CD14-positive monocyte (primary cell): ENCODE data around the gene SNX30. TPM values are rescaled to one million over a fixed set of nuclear protein-coding genes. Genes with fewer than 3 reads are reported as not detected.

Experiments used
- DNase-seq, 3 donors: peaks; one replicate each; pipeline ENCODE4 v3.0.0-alpha.2; 2011 to 2022
- H2AFZ ChIP-seq: 2 replicates; pipeline ENCODE4 v1.6.0; 2012; ENCODE audit warnings: mild to moderate bottlenecking, low read depth, low read length, inconsistent platforms; ENCODE audit not compliant: insufficient read depth, poor library complexity, severe bottlenecking
- H3K27ac ChIP-seq, 2 donors: 1 replicate in 1 of 2; 2 replicates in 1 of 2; pipeline ENCODE4 v1.5.1; 2012 to 2013; ENCODE audit warnings: low read length in 2 of 2, control low read depth in 1 of 2, inconsistent platforms in 1 of 2, low read depth in 1 of 2, mild to moderate bottlenecking in 1 of 2
- H3K27me3 ChIP-seq, 2 donors: one replicate each; pipeline versions ENCODE4 v1.6.0 to v1.6.1; 2011 to 2013; ENCODE audit warnings: low read length in 2 of 2; ENCODE audit not compliant: control insufficient read depth in 2 of 2, insufficient read depth in 2 of 2
- H3K36me3 ChIP-seq, 2 donors: replicated peaks in 1 of 2; 1 replicate in 1 of 2; 2 replicates in 1 of 2; pipeline versions ENCODE4 v1.5.1 to v1.6.1; 2012 to 2013; ENCODE audit warnings: low read length in 2 of 2, control low read depth in 1 of 2, inconsistent platforms in 1 of 2, mild to moderate bottlenecking in 1 of 2; ENCODE audit not compliant: insufficient read depth in 2 of 2, control insufficient read depth in 1 of 2
- H3K4me1 ChIP-seq, 2 donors: 1 replicate in 1 of 2; 2 replicates in 1 of 2; pipeline versions ENCODE4 v1.5.1 to v1.6.1; 2012 to 2013; ENCODE audit warnings: low read length in 2 of 2, control low read depth in 1 of 2, inconsistent platforms in 1 of 2, mild to moderate bottlenecking in 1 of 2, moderate library complexity in 1 of 2; ENCODE audit not compliant: insufficient read depth in 2 of 2, control insufficient read depth in 1 of 2
- H3K4me2 ChIP-seq: replicated peaks from 2 replicates; pipeline ENCODE3; 2012; ENCODE audit warnings: low read length, moderate library complexity, mild to moderate bottlenecking; ENCODE audit not compliant: poor library complexity, severe bottlenecking; ENCODE audit errors: extremely low read depth
- H3K4me3 ChIP-seq, 3 experiments: fragments of 200-600 bp in 1 of 3; sonication (generic) in 1 of 3; replicated peaks in 1 of 3; 1 replicate in 2 of 3; 2 replicates in 1 of 3; pipeline ENCODE4 v1.5.1; 2011 to 2013; ENCODE audit warnings: low read length in 3 of 3, mild to moderate bottlenecking in 3 of 3, control low read depth in 2 of 3, low read depth in 2 of 3, inconsistent platforms in 1 of 3, moderate library complexity in 1 of 3
- H3K79me2 ChIP-seq: 2 replicates; pipeline ENCODE4 v1.6.0; 2012; ENCODE audit warnings: mild to moderate bottlenecking, control low read depth, inconsistent platforms, low read length, moderate library complexity; ENCODE audit not compliant: insufficient read depth
- H3K9ac ChIP-seq: 2 replicates; pipeline ENCODE4 v1.6.0; 2017; ENCODE audit warnings: low read length, mild to moderate bottlenecking; ENCODE audit not compliant: insufficient read depth, poor library complexity, severe bottlenecking
- H3K9me3 ChIP-seq, 2 donors: replicated peaks in 1 of 2; 1 replicate in 1 of 2; 2 replicates in 1 of 2; pipeline versions ENCODE4 v1.5.1 to v1.6.1; 2012 to 2013; ENCODE audit warnings: low read length in 2 of 2, control low read depth in 1 of 2; ENCODE audit not compliant: control insufficient read depth in 1 of 2, insufficient read depth in 1 of 2
- H4K20me1 ChIP-seq: 2 replicates; pipeline ENCODE4 v1.6.0; 2012; ENCODE audit warnings: mild to moderate bottlenecking, low read length, control low read depth, moderate library complexity; ENCODE audit not compliant: insufficient read depth
- H3K27ac Mint-ChIP-seq, 7 donors: one replicate each; pipeline ENCODE4 v1.8.0; 2020; ENCODE audit warnings: mild to moderate bottlenecking in 7 of 7, mixed read lengths in 7 of 7, moderate library complexity in 6 of 7, inconsistent platforms in 2 of 7
- H3K27me3 Mint-ChIP-seq, 3 donors: one replicate each; pipeline ENCODE4 v1.8.0; 2021 to 2022; ENCODE audit warnings: low read depth in 3 of 3, mild to moderate bottlenecking in 3 of 3, mixed read lengths in 3 of 3, moderate library complexity in 3 of 3, inconsistent platforms in 1 of 3
- H3K36me3 Mint-ChIP-seq, 2 donors: one replicate each; pipeline ENCODE4 v1.8.0; 2020; ENCODE audit warnings: mixed read lengths in 2 of 2, inconsistent platforms in 1 of 2, mild to moderate bottlenecking in 1 of 2
- H3K4me1 Mint-ChIP-seq: one replicate; pipeline ENCODE4 v1.8.0; 2020; ENCODE audit warnings: mild to moderate bottlenecking, mixed read lengths
- H3K4me3 Mint-ChIP-seq, 2 donors: one replicate each; pipeline ENCODE4 v1.8.0; 2020; ENCODE audit warnings: mild to moderate bottlenecking in 2 of 2, mixed read lengths in 2 of 2, moderate library complexity in 1 of 2
- H3K9me3 Mint-ChIP-seq, 7 donors: one replicate each; pipeline ENCODE4 v1.8.0; 2020 to 2022; ENCODE audit warnings: mixed read lengths in 7 of 7, mild to moderate bottlenecking in 6 of 7, moderate library complexity in 6 of 7, inconsistent platforms in 2 of 7
- WGBS: methylation state at CpG from one replicate; pipeline ENCODE4 v1.1.5; 2013; ENCODE audit warnings: missing lambda C conversion rate; ENCODE audit not compliant: insufficient coverage; 5-methylcytosine and 5-hydroxymethylcytosine counted together
- intact Hi-C, 2 donors: fragments of 100-400 bp; cut with micrococcal nuclease; formaldehyde crosslinking; loops; one replicate each; pipeline versions ENCODE4 v1.15.0 to v1.15.1; 2023
- polyA plus RNA-seq, 3 donors: library from polyadenylated mRNA; depleted of rRNA in 1 of 3; unstranded in 2 of 3; stranded (reverse) in 1 of 3; fragments of 300-500 nt in 2 of 3; fragments of >200 nt in 1 of 3; fragmentation: Illumina TruSeq in 2 of 3; gene quantifications; 1 replicate in 2 of 3; 2 replicates in 1 of 3; pipeline ENCODE4 v1.2.3, GENCODE V29; 2012 to 2021
- TF ChIP-seq, protein P1 (sequence below): fragments of 200-600 bp; IDR thresholded peaks from one replicate; pipeline ENCODE4 v1.8.0; 2022; ENCODE audit warnings: antibody characterized with exemption, mild to moderate bottlenecking

SNX30 gene
- polyA plus RNA-seq, 3 donors: 10.3 to 31.3 (median 10.4) TPM

DNA sequence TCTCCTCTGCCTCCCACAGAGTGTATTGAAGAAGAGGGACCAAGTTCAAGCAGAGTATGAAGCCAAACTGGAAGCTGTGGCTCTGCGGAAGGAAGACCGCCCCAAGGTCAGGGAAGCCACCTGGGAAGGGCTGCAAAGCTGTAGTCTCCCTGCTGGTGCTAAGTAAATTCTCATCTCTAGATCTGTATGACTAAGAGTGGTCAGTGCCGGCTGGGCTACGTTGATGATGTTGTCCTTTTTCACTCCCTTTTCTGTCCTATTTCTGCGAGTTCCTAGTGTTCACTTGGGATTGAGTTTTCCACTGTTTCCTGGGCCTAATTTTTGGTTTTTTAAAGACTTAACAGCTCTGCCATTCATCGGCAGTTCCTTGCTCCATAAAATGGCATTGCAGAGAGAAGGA lies 100.3 kb downstream of the SNX30 start:
- H3K9me3 Mint-ChIP-seq: peaks cover 0 to 1% (median 0%) of the 10 kb centered on the region in 7 donors
- H3K36me3 ChIP-seq: peaks cover 8 to 55% of the 10 kb centered on the region in 2 donors
- no peak overlapping the region for H2AFZ ChIP-seq
- H3K36me3 Mint-ChIP-seq: peaks cover 57 to 65% of the 10 kb centered on the region in 2 donors
- no peaks in the 10 kb centered on the region for H3K9me3 ChIP-seq
- H3K4me3 Mint-ChIP-seq: no peak overlapping the region
- WGBS: 94% methylated on average over 6 of the region's 6 CpGs
- peaks cover 44% of the 10 kb centered on the region for H3K79me2 ChIP-seq
- H3K4me1 Mint-ChIP-seq: peaks cover 77% of the 10 kb centered on the region
- intact Hi-C loops: no loop called here
- no peak overlapping the region for H3K27ac Mint-ChIP-seq
- no peak overlapping the region for H3K9ac ChIP-seq
- H3K4me3 ChIP-seq: no peak overlapping the region
- H3K4me2 ChIP-seq: no peak overlapping the region
- H3K27me3 ChIP-seq: no peaks in the 10 kb centered on the region
- DNase-seq: no peak
- no peaks in the 10 kb centered on the region for H4K20me1 ChIP-seq
- TF ChIP-seq, protein P1, sequence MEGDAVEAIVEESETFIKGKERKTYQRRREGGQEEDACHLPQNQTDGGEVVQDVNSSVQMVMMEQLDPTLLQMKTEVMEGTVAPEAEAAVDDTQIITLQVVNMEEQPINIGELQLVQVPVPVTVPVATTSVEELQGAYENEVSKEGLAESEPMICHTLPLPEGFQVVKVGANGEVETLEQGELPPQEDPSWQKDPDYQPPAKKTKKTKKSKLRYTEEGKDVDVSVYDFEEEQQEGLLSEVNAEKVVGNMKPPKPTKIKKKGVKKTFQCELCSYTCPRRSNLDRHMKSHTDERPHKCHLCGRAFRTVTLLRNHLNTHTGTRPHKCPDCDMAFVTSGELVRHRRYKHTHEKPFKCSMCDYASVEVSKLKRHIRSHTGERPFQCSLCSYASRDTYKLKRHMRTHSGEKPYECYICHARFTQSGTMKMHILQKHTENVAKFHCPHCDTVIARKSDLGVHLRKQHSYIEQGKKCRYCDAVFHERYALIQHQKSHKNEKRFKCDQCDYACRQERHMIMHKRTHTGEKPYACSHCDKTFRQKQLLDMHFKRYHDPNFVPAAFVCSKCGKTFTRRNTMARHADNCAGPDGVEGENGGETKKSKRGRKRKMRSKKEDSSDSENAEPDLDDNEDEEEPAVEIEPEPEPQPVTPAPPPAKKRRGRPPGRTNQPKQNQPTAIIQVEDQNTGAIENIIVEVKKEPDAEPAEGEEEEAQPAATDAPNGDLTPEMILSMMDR: no peak
- H3K4me1 ChIP-seq: peaks cover 56 to 69% of the 10 kb centered on the region in 2 donors
- H3K27ac ChIP-seq: no peak overlapping the region
- peaks cover 0 to 2% (median 0%) of the 10 kb centered on the region in 3 donors for H3K27me3 Mint-ChIP-seq

DNA sequence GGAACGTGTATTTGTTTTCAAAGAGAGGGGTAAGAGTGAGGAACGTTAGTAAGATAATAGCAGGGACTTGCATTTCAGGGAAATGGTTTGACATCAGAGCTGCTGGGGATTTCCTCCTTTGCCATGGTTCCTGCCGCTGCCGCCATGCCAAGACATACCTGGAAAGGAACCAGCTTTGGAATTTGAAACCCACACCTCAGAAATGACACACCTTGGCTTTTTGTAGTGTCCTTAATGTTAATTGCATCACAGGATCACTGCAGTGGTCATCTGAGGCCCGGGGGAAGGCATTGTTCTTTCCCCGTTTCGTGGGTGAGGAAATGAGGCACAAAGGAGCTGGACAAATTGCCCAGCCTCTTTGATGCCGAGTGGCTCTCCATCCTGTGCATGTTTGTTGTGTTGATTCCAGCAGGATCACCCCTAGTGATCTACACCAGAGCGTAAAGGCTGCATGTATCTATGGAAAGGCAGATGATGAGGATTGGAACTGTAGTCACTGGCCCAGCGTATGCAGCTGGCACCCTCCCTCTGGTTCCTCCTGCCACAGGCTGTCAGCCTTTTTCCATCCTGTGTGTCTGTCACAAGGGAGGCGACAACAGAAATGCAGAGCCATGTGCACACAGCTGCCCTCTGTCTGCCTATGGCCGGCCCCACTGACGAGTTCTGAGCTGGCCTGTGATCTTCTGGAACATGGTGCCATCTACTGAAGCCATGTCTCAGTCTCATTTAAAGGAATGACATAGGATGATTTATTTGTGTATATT lies 102.4 kb downstream of the SNX30 start:
- DNase-seq: no peak
- Histone ChIP-seq H3K27me3 (no peaks in the 10 kb centered on the region), H3K4me2 (no peak overlapping the region), H4K20me1 (no peaks in the 10 kb centered on the region), H3K27ac (peak overlapping the region; percentile 11 to 38), H3K4me1 (peaks cover 71 to 76% of the 10 kb centered on the region in 2 donors), H3K9ac (no peak overlapping the region), H3K36me3 (peaks cover 8 to 48% of the 10 kb centered on the region in 2 donors), H3K4me3 (no peak overlapping the region), H2AFZ (no peak overlapping the region), H3K9me3 (no peaks in the 10 kb centered on the region), H3K79me2 (peaks cover 52% of the 10 kb centered on the region)
- intact Hi-C loops: no loop called here
- 66% methylated on average over 10 of the region's 13 CpGs for WGBS
- peaks cover 43 to 66% of the 10 kb centered on the region in 2 donors for H3K36me3 Mint-ChIP-seq
- H3K9me3 Mint-ChIP-seq: peaks cover 0 to 1% (median 0%) of the 10 kb centered on the region in 7 donors
- peaks cover 85% of the 10 kb centered on the region for H3K4me1 Mint-ChIP-seq
- TF ChIP-seq, protein P1: no peak
- peaks cover 0 to 2% (median 0%) of the 10 kb centered on the region in 3 donors for H3K27me3 Mint-ChIP-seq
- H3K4me3 Mint-ChIP-seq: no peak overlapping the region
- H3K27ac Mint-ChIP-seq: peak overlapping the region in 4 of 7 donors; percentile 34 to 86 (median 54)
